Activated CD4-positive, CD25-positive, alpha-beta regulatory T cell treated with anti-CD3 and anti-CD28 coated beads, Interleukin-2, amount 50 U/mL, for 16 hours (primary cell): ENCODE data around the gene FAM184A.
"Not testable (repeated sequence)": the region's sequence is repeated elsewhere in the genome, so short reads cannot be mapped to it uniquely, and the experiment has no call there.

Experiments used
- DNase-seq: peaks from one replicate; pipeline ENCODE4 v3.0.0-alpha.2; 2020; ENCODE audit warnings: low read depth, low spot score

FAM184A gene

DNA sequence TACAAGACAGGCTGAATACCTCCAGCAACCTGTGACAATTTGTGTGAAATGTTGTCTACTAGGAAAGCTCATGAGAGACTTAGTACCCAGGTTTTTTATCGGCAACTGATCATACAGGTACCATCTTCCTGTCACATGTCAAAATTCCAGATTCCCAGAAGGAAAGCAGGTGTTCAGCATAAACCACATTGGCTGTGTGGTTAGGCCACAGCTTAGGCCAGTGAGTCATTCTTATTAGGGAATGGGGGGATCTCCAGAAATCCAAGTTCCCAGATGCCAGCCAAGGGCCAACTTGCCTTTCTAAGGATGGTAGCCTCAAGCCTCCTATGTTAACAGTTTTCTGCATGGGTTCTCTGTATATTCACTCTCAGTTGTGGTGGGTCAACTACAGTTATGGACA lies 65.9 kb downstream of the FAM184A start:
- no peak for DNase-seq

DNA sequence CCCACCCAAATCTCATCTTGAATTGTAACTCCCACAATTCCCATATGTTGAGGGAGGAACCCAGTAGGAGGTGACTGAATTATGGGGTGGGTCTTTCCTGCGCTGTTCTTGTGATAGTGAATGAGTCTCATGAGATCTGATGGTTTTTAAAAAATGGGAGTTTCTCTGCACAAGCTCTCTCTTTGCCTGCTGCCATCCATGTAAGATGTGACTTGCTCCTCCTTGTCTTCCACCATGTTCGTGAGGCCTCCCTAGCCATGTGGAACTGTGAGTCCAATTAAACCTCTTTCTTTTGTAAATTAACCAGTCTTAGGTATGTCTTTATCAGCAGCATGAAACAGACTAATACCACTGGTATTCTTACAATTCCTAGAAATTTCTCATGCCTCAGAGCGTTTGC lies 69.2 kb downstream of the FAM184A start:
- DNase-seq, result not testable (repeated sequence)

- no peak for DNase-seq
These were observed 71.5 kb downstream of the FAM184A start for GRCh38 chr6:119006974-119007373.

- no peak for DNase-seq
These were observed 76.4 kb downstream of the FAM184A start for GRCh38 chr6:119002069-119002468.

DNA sequence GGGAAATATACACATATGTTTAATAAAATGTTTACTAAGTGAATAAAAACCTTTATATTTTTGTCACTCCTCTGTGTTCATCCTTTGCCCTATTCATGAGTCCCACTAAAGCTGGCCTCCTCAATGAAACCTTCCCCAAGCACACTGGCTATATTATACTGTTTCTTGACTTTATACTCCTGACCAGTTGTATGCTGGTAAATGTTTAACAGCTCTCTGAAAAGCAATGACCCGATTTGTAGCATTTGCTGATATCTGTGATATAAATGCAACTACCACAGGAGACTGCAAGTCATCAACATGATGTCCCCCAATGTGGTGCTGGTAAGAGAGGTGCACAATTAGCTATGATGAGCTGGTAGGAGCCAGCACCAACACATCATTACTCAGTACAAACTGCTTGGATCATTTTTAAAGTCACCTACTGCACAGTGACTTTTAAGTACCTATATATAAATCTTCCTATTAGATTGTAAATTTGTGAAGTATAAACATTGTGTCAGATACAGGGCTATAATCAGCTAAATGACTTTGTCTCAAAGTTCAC lies 78.9 kb downstream of the FAM184A start:
- DNase-seq, result no peak

DNA sequence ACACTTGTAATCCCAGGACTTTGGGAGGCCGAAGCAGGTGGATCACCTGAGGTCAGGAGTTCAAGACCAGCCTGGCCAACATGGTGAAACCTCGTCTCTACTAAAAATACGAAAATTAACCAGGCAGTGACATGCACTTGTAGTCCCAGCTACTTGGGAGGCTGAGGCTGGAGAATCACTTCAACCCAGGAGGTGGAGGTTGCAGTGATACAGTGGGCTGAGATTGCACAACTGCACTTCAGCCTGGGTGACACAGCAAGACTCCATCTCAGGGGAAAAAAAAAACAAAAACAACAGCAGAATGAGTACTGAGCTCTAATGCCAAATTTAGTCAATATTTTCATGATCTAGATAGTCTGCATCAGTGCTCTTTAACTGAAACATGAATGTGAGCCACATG lies 81.0 kb downstream of the FAM184A start:
- not testable (repeated sequence) for DNase-seq

- DNase-seq, result no peak
These were observed 82.1 kb downstream of the FAM184A start for GRCh38 chr6:118996289-118996820.

DNA sequence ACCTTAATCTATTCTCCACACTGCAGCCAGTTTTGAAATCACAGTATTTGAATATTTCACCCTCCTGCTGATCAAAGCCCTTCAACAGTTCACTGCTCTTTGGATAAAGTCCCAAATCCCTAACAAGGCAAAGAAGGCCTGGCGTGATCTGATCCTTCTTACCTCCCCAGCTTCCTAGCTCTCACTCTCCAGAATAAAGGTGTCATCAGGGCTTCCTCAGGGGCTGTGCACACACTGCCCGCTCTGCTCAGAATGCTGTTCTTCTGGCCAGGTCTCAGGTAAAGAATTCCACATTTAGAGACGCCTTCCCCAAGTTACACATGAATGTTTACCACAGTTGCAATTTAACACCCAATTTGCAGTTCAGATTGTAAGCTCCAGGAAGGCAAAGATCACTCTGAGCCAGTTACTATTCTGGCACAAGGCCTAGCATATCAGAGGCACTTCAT lies 84.6 kb downstream of the FAM184A start:
- no peak for DNase-seq

GRCh38 chr6:118993358-118993757 lies 85.1 kb downstream of the FAM184A start:
- DNase-seq, result no peak

DNA sequence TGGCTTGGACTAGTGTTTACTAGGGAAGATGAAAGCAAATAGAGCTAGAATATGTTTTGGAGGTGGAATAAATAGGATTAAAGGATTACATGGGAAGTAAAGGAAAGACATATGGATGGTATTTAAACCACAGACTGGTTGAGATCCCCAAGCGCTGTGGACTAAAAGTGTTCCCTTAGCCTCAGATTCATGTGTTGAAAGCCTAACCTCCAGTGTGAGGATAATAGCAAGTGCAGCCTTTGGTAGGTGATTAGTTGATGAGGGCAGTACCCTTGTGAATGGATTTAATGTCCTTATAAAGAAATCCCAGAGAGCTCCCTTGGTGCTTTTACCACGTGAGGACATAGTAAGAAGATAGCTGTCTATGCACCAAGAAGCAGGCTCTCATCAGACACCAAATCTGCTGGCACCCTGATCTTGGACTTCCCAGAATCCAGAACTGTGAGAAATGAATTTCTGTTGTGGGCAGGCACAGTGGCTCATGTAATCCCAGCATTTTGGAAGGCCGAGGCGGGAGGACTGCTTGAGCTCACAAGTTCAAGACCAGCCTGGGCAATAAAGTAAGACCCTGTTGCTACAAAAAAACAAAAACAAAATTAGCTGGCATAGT lies 86.2 kb downstream of the FAM184A start:
- DNase-seq, result no peak

GRCh38 chr6:118986312-118986711 lies 92.2 kb downstream of the FAM184A start:
- DNase-seq, result no peak

GRCh38 chr6:118985123-118985830 lies 93.2 kb downstream of the FAM184A start:
- no peak for DNase-seq

- no peak for DNase-seq
These were observed 94.1 kb downstream of the FAM184A start for GRCh38 chr6:118984342-118984741.

DNA sequence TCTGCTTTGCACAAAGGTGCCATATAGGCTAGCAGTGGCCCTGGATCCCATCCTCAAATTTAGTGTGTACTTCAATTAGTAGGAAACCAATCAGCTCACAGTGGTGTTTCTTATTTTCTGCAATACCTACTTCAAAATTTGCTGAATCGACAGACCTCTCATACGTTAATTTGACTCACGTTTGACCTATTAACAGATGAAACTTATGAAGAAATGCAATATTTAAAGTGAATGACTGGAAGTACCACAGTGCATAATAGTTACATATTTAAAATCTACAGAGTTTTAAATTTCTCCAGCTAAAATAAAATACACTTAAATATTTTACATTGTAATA lies 95.9 kb downstream of the FAM184A start:
- DNase-seq, result no peak

DNA sequence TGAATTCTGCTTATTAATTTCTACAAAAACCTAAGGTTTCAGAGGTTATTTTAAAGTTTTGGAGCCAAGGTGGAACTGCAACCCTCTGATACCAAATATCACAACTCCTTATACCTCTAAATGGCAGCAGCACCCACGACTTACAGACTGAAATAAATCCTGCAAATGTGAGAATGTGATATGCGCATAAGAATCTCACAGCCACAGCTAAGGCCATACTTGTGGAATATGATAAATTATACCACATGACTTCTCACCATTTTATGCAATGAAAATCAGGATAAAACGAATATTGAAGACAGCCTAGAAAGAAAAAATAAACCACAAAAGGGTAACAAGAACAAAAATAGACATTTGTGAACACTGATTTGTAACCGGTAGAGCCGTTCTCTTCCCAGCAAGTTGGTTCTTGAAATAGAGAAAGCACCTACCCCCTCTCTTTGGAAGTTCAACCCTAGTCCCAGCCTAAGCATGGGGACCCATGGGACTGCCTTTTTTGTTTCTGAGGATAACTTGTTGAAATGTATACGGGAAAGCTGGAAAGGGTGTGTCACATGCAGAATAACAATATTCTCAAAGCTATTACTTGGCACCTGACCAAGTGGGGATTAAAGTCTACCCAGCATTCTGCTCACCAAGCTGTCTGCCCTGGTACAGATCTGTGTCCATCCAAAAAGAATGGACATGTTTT lies 96.4 kb downstream of the FAM184A start:
- DNase-seq, result no peak

GRCh38 chr6:118980063-118980462 lies 98.4 kb downstream of the FAM184A start:
- DNase-seq, result no peak

DNA sequence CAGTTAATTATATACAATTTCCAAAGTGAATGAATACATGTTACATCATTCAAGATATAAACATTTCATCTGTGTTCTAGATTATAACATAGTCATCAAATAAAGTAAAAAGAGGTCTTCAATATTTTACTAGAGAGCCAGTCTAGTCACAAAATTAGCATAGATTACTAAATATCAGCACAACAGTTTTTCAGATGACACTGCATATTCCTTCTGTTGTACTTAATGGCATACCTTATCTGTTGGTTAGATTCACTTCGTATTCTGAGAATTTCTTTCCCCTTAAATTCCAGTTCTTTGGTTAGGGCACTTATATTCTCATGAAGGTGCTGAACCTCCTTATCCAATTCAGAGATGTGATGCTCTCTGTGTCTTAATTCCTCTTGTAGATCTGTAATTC lies 103.7 kb downstream of the FAM184A start:
- DNase-seq, result no peak

DNA sequence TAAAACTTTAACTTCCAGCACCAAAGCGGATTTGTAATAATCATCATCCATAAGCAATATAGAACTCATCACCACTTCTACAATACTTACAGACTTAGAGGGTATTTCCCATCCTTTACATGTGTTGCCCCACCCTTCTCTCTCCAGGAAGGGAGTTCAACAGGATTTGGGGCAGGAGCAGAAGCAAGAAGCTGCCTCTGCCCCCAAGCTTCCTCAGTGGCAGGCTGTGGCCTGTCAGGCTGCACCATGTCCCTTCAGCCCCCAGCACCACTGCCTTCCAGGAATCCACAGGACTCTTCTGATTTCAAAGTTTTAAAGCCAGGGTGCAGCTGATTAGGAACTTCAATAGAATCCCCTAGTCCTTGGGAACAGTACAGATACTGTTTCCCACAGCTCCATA lies 106.8 kb downstream of the FAM184A start:
- DNase-seq, result no peak

DNA sequence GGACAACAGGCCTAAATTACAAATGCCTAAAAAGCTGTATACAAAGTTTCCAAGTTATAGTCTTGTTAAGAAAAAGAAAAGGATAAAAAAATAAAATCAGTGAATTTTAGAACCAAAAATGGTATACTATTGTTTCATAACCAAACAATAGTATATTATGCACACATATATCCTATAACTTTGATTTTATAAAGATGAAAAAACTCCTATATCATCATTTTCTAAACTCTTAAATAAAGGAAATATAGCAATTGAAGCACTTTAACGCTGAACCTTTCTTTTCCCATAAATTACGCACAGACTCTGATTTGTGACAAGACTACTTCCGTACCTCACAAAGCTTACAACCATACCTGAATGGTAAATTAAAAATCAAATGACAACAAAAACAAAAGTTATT lies 107.6 kb downstream of the FAM184A start:
- DNase-seq, result no peak

DNA sequence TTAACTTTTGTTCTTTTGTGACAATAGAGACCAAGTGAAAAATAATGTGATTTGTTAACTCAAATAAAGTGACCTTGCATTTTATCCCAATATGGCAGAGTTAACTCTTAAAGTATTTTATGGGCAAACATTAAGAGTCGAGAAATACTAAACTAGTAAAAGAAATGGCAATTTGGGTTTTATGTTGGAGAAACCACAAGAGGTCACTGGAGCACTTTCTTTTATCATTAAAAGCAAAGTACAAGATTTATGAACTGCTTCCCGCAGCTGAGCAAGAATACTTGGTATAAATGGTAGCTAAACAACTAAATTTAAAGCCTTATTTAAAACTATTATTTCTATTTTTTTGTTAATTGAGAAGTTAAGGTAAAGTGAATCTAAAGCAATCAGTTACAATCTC lies 110.0 kb downstream of the FAM184A start:
- no peak for DNase-seq

DNA sequence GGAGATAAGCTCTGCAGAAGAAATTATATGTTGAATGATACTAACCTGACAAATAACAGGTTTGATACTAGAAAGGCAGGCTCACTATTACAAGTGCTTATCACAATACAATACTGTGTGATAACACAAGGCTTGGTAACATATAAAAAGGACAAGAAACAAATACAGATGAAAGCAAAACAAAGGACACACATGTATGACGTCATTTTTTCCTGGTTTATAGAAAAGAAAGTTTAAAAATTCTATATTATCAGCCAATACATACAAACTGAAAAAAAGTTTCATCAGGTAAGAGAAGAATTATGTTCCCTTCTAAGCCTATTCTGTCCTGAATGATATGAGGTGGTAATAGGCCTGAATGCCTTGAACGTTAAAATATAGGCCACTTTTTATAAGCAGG lies 111.2 kb downstream of the FAM184A start:
- no peak for DNase-seq

- DNase-seq, result no peak
These were observed 112.6 kb downstream of the FAM184A start for GRCh38 chr6:118965843-118966370.
